ENCODE results near the gene MZB1. TPM values are rescaled to one million over a fixed set of nuclear protein-coding genes. Genes with fewer than 3 reads are reported as not detected.

MZB1 gene, protein sequence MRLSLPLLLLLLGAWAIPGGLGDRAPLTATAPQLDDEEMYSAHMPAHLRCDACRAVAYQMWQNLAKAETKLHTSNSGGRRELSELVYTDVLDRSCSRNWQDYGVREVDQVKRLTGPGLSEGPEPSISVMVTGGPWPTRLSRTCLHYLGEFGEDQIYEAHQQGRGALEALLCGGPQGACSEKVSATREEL
- total RNA-seq = 1.6 TPM
- long read RNA-seq, partial matches to known transcripts = 0 of 2 reads
- long read RNA-seq, other reads (novel, unspliced or antisense) = 2 of 2 reads

- intact Hi-C loops (cut with micrococcal nuclease) = no loop called here
- ATAC-seq = no peak
- DNase-seq = no peak
Observed at GRCh38 chr5:139389701-139390638, at the start of gene MZB1. MZB1 (minus strand) TSS chr5:139389913; CDS start chr5:139389856, 57 bp downstream.

- intact Hi-C loops (cut with micrococcal nuclease) = loop anchor here (5.0 kb wide), 1 partner anchor 73 kb away; no protein-coding TSS in a partner anchor
- ATAC-seq (peak; percentile 99), DNase-seq (peak; percentile 98)
Observed at GRCh38 chr5:139439013-139439903, 49.5 kb upstream of the MZB1 start, which contains the start of gene DNAJC18. DNAJC18 (minus strand) TSS chr5:139439525; CDS start chr5:139439445, 80 bp downstream.

DNA sequence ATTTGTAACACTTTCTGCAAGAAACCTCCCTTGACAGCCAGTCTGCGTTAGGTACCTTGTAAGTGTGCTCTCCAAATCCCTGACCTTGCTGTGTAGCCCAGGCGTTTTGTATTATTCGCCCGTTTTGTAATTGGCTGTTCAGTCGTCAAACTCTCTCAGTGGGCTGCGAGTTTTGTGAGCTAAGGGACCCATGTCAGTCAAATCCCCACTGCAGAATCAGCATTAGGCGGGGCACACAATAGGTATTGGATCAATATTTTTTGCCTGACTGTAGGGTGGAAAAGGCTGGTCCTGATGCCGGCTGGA, 48.9 kb upstream of the MZB1 start:
- no peak for ATAC-seq

GRCh38 chr5:139435676-139436075, 46.0 kb upstream of the MZB1 start:
- ATAC-seq (no peak), DNase-seq (no peak)
- intact Hi-C loops (cut with micrococcal nuclease) = loop anchor here (5.0 kb wide), 1 partner anchor 77 kb away; no protein-coding TSS in a partner anchor

More for the DNA sequence above, 48.9 kb upstream of the MZB1 start:
- intact Hi-C loops (cut with micrococcal nuclease) = loop anchor here (5.0 kb wide), 1 partner anchor 74 kb away; no protein-coding TSS in a partner anchor
- no peak for DNase-seq

- ATAC-seq = no peak
- intact Hi-C loops (cut with micrococcal nuclease) = no loop called here
- DNase-seq = no peak
Observed at GRCh38 chr5:139431706-139432105, 42.0 kb upstream of the MZB1 start.

DNA sequence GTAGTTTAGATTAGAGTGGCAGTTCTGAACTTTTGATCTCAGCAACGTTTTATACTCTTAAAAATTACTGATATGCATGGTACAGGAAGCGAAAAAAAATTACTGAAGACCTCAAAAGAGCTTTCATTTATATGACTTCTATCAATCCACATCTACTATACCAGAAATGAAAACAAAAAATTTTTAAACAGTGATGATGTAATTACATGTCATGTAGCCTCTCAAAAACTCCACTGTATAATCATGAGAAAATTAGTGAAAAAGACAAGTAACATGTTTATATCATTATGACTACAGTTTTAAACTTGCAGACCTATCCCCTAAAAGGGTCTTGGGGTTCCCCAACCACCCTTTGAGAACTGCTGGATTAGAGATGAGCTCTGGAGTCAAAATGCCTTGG, 40.3 kb upstream of the MZB1 start:
- ATAC-seq (no peak), DNase-seq (no peak)
- intact Hi-C loops (cut with micrococcal nuclease) = no loop called here

GRCh38 chr5:139426203-139426885, 36.6 kb upstream of the MZB1 start:
- ATAC-seq (no peak), DNase-seq (no peak)
- intact Hi-C loops (cut with micrococcal nuclease) = no loop called here

DNA sequence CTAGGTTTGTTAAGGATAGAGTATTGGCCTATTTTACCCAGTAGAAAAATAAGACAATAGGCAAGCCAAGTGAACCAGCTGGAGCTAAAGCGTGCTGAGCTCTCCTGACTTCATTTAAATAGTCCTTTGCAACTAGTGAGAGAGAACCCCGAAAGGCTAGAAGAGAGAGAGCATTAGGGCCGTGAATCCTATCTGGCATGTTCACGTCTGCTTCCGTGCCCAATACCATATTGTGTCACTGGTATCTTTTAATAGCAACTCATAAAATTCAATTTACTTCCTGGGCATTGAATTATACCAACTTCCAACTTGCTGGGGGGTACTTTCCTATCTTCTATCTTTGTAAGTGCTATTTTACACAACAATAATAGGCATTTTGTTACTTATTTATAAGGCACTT, 35.8 kb upstream of the MZB1 start:
- ATAC-seq (no peak), DNase-seq (no peak)
- intact Hi-C loops (cut with micrococcal nuclease) = no loop called here

DNA sequence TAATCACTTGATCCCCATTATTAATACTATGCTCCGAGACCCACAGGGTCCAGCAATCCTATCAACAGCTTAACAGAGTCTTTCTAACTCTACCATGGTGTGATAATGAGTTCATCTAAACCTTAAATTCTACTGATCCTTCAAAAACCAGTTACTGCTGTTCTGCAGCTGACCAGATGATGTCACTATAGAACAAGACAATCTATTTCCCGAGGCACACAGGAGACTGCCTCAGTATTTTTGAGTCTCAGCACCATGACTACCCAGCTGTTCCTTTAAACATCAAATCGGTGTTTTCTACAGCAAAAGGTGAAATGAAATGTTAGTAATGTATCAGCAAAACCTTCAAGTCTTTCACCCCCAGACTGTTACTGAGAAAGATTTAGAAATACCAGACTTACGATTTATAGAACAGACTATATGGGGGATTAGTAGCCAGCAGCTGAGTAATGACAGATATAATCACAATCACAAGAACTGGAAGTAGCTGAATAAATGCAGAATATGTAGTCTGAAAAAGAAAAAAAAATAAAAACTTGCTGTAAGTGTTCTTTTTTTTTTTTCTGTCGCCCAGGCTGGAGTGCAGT, 32.7 kb upstream of the MZB1 start:
- DNase-seq = no peak
- ATAC-seq = no peak
- intact Hi-C loops (cut with micrococcal nuclease) = loop anchor here (2.0 kb wide), 1 partner anchor 90 kb away; no protein-coding TSS in a partner anchor

DNA sequence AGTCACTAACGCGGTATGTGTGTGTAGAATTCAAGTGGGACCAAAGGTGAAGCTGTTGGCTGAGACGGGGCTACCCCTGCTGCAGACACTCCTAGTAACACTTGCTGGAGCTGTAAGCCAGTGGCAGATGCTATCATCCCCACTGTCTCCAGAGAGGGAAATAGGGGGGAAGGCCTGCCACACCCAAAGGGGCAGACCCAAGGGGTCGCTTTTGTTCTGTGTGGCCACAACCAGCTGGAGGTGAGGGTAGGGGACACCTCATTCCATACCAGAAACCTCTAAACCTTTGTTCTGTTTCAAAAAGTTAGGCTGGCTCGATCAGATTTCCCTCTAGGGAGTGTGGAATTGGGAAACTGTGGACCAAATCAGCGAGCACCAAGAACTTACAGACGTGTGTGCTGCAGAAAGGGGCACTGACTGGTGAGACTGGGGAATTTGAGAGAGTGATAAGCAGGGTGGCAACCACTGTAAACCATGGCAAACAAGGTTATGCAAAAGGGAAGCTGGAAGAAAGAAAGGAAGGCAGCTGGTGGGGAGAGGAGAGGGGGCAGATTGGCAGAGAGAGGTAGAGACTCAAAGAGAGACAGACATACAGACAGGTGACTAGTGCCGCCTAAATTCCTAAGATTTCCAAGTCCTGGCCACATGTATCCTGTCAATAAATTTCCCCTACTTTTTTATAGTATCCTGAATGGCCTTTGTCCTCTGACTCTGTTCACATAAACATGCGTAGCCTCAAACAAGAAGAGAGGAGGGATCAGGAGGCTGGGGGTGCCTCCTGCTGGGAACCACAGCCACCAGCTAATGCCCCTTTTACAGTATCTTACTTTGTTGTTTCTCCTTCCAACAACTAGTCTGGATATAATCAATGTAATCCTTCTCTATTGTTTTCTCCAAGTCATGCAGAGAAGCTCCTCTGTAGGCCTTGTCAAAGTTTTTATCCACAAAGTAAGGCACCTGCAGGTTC, 29.8 kb upstream of the MZB1 start:
- ATAC-seq (peak; percentile 40), DNase-seq (no peak)
- intact Hi-C loops (cut with micrococcal nuclease) = no loop called here

DNA sequence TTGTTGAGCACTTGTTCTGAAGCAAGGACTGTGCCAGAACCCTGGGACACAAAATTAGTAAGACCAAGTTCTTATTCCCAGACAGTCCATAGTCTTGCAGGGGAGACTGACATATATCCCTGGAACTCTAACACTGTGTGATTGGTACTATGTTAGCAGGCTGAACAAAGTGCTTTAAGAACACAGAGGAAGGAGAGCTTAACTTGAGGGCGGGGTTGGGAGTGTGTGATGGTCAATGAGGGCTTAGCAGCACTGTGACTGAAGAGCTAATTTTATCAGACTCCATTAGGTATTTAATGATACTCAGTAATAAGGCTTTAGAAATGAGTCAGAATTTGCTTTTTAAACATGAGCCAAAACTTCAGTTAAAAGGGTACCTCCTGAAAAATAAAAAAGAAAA, 29.1 kb upstream of the MZB1 start:
- DNase-seq (no peak), ATAC-seq (peak; percentile 69)
- intact Hi-C loops (cut with micrococcal nuclease) = no loop called here

GRCh38 chr5:139417214-139417613, 27.5 kb upstream of the MZB1 start:
- intact Hi-C loops (cut with micrococcal nuclease) = no loop called here
- peak; percentile 66 for ATAC-seq
- DNase-seq = no peak

DNA sequence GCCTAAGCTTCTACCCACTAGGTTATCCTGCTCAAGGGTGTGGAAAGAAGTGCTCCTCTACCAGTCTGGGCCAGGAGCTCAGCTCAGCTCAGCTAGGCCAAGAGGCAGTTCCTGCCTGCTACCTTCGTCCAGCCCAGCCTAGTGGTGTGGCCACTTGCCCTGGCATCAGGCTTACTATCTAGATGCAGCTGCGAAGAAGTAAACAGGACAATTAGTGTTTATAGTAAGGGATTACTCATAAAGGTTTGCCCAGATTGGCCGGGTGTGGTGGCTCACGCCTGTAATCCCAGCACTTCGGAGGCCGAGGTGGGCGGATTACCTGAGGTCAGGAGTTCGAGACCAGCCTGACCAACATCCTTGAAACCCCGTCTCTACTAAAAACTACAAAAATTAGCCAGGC, 26.9 kb upstream of the MZB1 start:
- intact Hi-C loops (cut with micrococcal nuclease) = no loop called here
- no peak for ATAC-seq

GRCh38 chr5:139415869-139416268, 26.2 kb upstream of the MZB1 start:
- intact Hi-C loops (cut with micrococcal nuclease) = no loop called here
- ATAC-seq (no peak), DNase-seq (no peak)

More for the DNA sequence above, 26.9 kb upstream of the MZB1 start:
- no peak for DNase-seq

DNA sequence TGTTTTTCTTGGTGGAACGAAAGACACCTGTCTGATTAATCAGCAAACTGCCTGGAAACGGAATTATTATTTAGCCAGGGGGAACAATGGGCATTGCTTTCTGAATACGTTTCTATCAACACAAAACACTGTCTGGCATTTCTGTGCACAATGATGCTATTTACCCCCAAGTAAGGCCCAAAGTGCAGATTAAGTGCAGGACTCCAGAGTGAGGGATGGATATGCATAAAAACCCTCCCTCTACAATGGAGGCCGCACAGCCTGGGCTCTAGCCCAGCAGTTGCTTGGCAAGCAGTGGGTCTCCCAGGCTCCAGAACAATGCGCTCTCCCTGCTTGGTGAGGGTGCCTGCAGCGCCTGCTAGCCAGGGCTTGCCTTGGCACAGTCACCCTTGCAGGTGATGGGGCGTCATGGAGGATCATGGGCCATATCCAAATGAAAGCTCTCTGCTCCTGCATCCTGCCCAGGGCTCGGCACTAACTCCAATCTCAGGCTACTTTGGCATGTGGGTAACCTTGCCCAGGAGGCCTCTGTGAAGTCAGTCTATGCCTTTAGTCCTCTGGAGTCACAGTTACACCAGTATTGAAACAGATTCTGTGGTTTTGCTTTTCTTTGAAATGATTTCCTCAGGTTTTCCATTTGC, 25.6 kb upstream of the MZB1 start:
- intact Hi-C loops (cut with micrococcal nuclease) = no loop called here
- ATAC-seq = peak; percentile 68
- peak; percentile 83 for DNase-seq

GRCh38 chr5:139414581-139415130, 24.9 kb upstream of the MZB1 start:
- ATAC-seq (peak; percentile 1), DNase-seq (no peak)
- intact Hi-C loops (cut with micrococcal nuclease) = no loop called here
